ENCODE measurements around the gene TAS2R38.

GRCh38 chr7:141945356-141945755, 28.2 kb downstream of the TAS2R38 start:
- TF ChIP-seq CTCF (IDR thresholded peaks at IDR 0.05) (no peak), POLR2A (IDR thresholded peaks at IDR 0.05) (no peak)

Data from right lobe of liver (tissue), 4 donors.